Measurements from ENCODE around the gene SLC39A12.

DNA sequence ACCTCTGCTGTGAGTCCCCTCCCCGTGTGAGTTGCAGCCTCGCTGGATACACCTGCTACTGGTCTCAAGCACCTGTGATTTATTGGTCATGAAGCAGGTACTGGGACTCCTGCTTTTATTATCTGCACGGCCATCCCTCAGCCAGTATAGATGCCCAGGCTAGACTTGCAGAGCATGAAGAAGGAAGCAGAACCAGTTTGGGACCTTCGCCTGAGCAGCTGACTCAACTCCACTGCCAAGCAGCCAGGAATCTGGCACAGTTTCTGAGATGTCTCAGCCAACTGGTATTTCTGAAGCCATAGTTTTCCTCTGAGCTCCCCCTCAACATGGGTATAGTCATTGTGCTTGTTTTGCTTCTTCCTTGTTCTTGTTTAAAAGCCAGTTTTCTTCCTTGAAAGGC, 28.0 kb upstream of the SLC39A12 start:
- TF ChIP-seq EP300 (IDR thresholded peaks at IDR 0.05) (no peak), POLR2AphosphoS5 (IDR thresholded peaks at IDR 0.05) (no peak)
- TF ChIP-seq, protein P1, sequence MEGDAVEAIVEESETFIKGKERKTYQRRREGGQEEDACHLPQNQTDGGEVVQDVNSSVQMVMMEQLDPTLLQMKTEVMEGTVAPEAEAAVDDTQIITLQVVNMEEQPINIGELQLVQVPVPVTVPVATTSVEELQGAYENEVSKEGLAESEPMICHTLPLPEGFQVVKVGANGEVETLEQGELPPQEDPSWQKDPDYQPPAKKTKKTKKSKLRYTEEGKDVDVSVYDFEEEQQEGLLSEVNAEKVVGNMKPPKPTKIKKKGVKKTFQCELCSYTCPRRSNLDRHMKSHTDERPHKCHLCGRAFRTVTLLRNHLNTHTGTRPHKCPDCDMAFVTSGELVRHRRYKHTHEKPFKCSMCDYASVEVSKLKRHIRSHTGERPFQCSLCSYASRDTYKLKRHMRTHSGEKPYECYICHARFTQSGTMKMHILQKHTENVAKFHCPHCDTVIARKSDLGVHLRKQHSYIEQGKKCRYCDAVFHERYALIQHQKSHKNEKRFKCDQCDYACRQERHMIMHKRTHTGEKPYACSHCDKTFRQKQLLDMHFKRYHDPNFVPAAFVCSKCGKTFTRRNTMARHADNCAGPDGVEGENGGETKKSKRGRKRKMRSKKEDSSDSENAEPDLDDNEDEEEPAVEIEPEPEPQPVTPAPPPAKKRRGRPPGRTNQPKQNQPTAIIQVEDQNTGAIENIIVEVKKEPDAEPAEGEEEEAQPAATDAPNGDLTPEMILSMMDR (IDR thresholded peaks at IDR 0.05) = no peak

Measured in upper lobe of left lung (tissue), 4 donors.